B cell (primary cell): ENCODE results near the gene MAL. TPM values are rescaled to one million over a fixed set of nuclear protein-coding genes. Genes with fewer than 3 reads are reported as not detected.

Source experiments
- ATAC-seq: fragments of 200-7000 bp; cut with Tn5 transposase; one replicate; pipeline ENCODE4 v1.10.0; 2021; ENCODE audit warnings: low read depth, mild to moderate bottlenecking, moderate number of reproducible peaks, moderate library complexity
- CTCF ChIA-PET: fragments of 350-600 bp; sonication (Branson Sonifier 250); formaldehyde crosslinking; loops from one replicate; lab custom pipeline; 2021; ENCODE audit warnings: antibody characterized with exemption, inconsistent platforms; lab: Charles Lee
- POLR2A ChIA-PET: fragments of 350-600 bp; sonication (Branson Sonifier 250); formaldehyde crosslinking; loops from one replicate; lab custom pipeline; 2021; ENCODE audit warnings: antibody characterized with exemption; lab: Charles Lee
- DNase-seq: peaks from one replicate; pipeline ENCODE4 v3.0.0; 2013
- H2AFZ ChIP-seq: 2 replicates; pipeline ENCODE4 v1.6.1; 2012; ENCODE audit warnings: mild to moderate bottlenecking, low read depth, low read length; ENCODE audit not compliant: insufficient read depth, poor library complexity, severe bottlenecking
- H3K27ac ChIP-seq, 2 donors: 1 replicate in 1 of 2; 2 replicates in 1 of 2; pipeline ENCODE4 v1.5.1; 2012 to 2013; ENCODE audit warnings: low read length in 2 of 2, mild to moderate bottlenecking in 2 of 2, moderate library complexity in 1 of 2
- H3K27me3 ChIP-seq, 4 experiments: fragments of 200-600 bp in 1 of 4; sonication (generic) in 1 of 4; replicated peaks in 1 of 4; 1 replicate in 2 of 4; 2 replicates in 2 of 4; pipeline versions ENCODE4 v1.6.1 to v1.7.0; 2013 to 2016; ENCODE audit warnings: low read length in 3 of 4, mild to moderate bottlenecking in 2 of 4, mixed read lengths in 1 of 4, moderate library complexity in 1 of 4; ENCODE audit not compliant: insufficient read depth in 4 of 4, control insufficient read depth in 3 of 4; ENCODE audit errors: control extremely low read depth in 1 of 4
- H3K36me3 ChIP-seq, 2 experiments: replicated peaks in 1 of 2; 1 replicate in 1 of 2; 2 replicates in 1 of 2; pipeline versions ENCODE4 v1.6.1 to v1.7.1; 2013; ENCODE audit warnings: low read length in 1 of 2; ENCODE audit not compliant: insufficient read depth in 2 of 2, control insufficient read depth in 1 of 2; ENCODE audit errors: control extremely low read depth in 1 of 2, extremely low read depth in 1 of 2
- H3K4me1 ChIP-seq, 2 donors: fragments of 200-600 bp in 1 of 2; sonication (generic) in 1 of 2; 1 replicate in 1 of 2; 2 replicates in 1 of 2; pipeline versions ENCODE4 v1.5.1 to v1.6.1; 2013 to 2017; ENCODE audit warnings: low read length in 2 of 2; ENCODE audit not compliant: control insufficient read depth in 2 of 2, insufficient read depth in 2 of 2
- H3K4me2 ChIP-seq: replicated peaks from 2 replicates; pipeline ENCODE3; 2012; ENCODE audit warnings: mild to moderate bottlenecking, low read depth, low read length; ENCODE audit not compliant: poor library complexity, severe bottlenecking
- H3K4me3 ChIP-seq, 5 experiments: fragments of 200-600 bp in 1 of 5; sonication (generic) in 1 of 5; 1 replicate in 3 of 5; 2 replicates in 2 of 5; pipeline versions ENCODE4 v1.5.1 to v1.7.0; 2011 to 2016; ENCODE audit warnings: low read length in 4 of 5, mild to moderate bottlenecking in 4 of 5, low read depth in 2 of 5, control low read depth in 1 of 5, moderate library complexity in 1 of 5; ENCODE audit not compliant: insufficient read depth in 1 of 5; ENCODE audit errors: control extremely low read depth in 1 of 5, extremely low read depth in 1 of 5
- H3K79me2 ChIP-seq: fragments of 200-600 bp; sonication (generic); one replicate; pipeline ENCODE4 v1.6.0; 2016; ENCODE audit warnings: low read length; ENCODE audit not compliant: control insufficient read depth, insufficient read depth
- H3K9ac ChIP-seq: fragments of 200-600 bp; sonication (generic); 2 replicates; pipeline ENCODE4 v1.6.1; 2017; ENCODE audit warnings: mild to moderate bottlenecking, low read length, moderate library complexity
- H3K9me3 ChIP-seq, 3 donors: one replicate each; pipeline versions ENCODE4 v1.6.1 to v1.7.1; 2013; ENCODE audit warnings: low read length in 2 of 3; ENCODE audit not compliant: control insufficient read depth in 2 of 3, insufficient read depth in 1 of 3; ENCODE audit errors: control extremely low read depth in 1 of 3
- H4K20me1 ChIP-seq: 2 replicates; pipeline ENCODE4 v1.6.0; 2012; ENCODE audit warnings: mild to moderate bottlenecking, low read length; ENCODE audit not compliant: insufficient read depth, control insufficient read depth, poor library complexity, severe bottlenecking
- H3K27ac Mint-ChIP-seq: one replicate; pipeline ENCODE4 v1.8.0; 2021; ENCODE audit warnings: mixed read lengths
- H3K27me3 Mint-ChIP-seq: one replicate; pipeline ENCODE4 v1.8.0; 2021; ENCODE audit warnings: mixed read lengths
- H3K4me1 Mint-ChIP-seq: one replicate; pipeline ENCODE4 v1.8.0; 2021; ENCODE audit warnings: mixed read lengths
- H3K4me3 Mint-ChIP-seq: one replicate; pipeline ENCODE4 v1.8.0; 2021; ENCODE audit warnings: mixed read lengths
- H3K9me3 Mint-ChIP-seq: one replicate; pipeline ENCODE4 v1.8.0; 2022; ENCODE audit warnings: mixed read lengths; ENCODE audit not compliant: insufficient read depth
- EZH2 ChIP-seq: IDR thresholded peaks from 2 replicates; pipeline ENCODE4 v1.6.1; 2012; ENCODE audit warnings: borderline replicate concordance, low read depth, mild to moderate bottlenecking, moderate library complexity, low read length; ENCODE audit not compliant: insufficient read depth, poor library complexity, severe bottlenecking
- WGBS: methylation state at CpG from one replicate; pipeline ENCODE4 v1.1.5; 2013; ENCODE audit warnings: missing lambda C conversion rate; ENCODE audit not compliant: insufficient coverage; 5-methylcytosine and 5-hydroxymethylcytosine counted together
- intact Hi-C: fragments of 100-400 bp; cut with micrococcal nuclease; formaldehyde crosslinking; loops from one replicate; pipeline ENCODE4 v1.10.0; 2022
- polyA plus RNA-seq: library from polyadenylated mRNA; depleted of rRNA; stranded (reverse); fragments of >200 nt; gene quantifications from 2 replicates; pipeline ENCODE4 v1.2.3, GENCODE V29; 2012
- total RNA-seq, 2 donors: library from RNA; stranded (reverse); fragments of 120-200 nt in 1 of 2; gene quantifications; 1 replicate in 1 of 2; 2 replicates in 1 of 2; pipeline versions ENCODE4 v1.2.3 to v1.2.4, GENCODE V29; 2013 to 2022
- TF ChIP-seq, protein P1 (sequence below): fragments of 200-600 bp; IDR thresholded peaks from one replicate; pipeline ENCODE4 v1.8.0; 2022; ENCODE audit warnings: antibody characterized with exemption, mild to moderate bottlenecking

Gene MAL
- total and polyA plus RNA-seq, 2 donors (not counting 1 experiment from before 2014, with no cell fraction given), result 0.74 to 3.0 TPM

GRCh38 chr2:95032341-95032740 is 6.8 kb downstream of the MAL start:
- Histone ChIP-seq H3K9ac (no peak overlapping the region), H3K36me3 (no peaks in the 10 kb centered on the region), H3K27ac (no peak overlapping the region), H4K20me1 (no peaks in the 10 kb centered on the region), H2AFZ (no peak overlapping the region), H3K79me2 (no peaks in the 10 kb centered on the region), H3K4me3 (no peak overlapping the region), H3K9me3 (no peaks in the 10 kb centered on the region), H3K4me2 (no peak overlapping the region), H3K4me1 (no peaks in the 10 kb centered on the region), H3K27me3 (peaks cover 0 to 9% (median 2%) of the 10 kb centered on the region in 4 experiments)
- Mint-ChIP-seq H3K27me3 (peaks cover 23% of the 10 kb centered on the region), H3K4me3 (no peak overlapping the region), H3K9me3 (peaks cover 9% of the 10 kb centered on the region), H3K27ac (no peak overlapping the region), H3K4me1 (no peaks in the 10 kb centered on the region)
- WGBS, result 75% methylated on average over 3 of the region's 3 CpGs
- ATAC-seq, result no peak
- TF ChIP-seq EZH2, result no peak
- TF ChIP-seq, protein P1, sequence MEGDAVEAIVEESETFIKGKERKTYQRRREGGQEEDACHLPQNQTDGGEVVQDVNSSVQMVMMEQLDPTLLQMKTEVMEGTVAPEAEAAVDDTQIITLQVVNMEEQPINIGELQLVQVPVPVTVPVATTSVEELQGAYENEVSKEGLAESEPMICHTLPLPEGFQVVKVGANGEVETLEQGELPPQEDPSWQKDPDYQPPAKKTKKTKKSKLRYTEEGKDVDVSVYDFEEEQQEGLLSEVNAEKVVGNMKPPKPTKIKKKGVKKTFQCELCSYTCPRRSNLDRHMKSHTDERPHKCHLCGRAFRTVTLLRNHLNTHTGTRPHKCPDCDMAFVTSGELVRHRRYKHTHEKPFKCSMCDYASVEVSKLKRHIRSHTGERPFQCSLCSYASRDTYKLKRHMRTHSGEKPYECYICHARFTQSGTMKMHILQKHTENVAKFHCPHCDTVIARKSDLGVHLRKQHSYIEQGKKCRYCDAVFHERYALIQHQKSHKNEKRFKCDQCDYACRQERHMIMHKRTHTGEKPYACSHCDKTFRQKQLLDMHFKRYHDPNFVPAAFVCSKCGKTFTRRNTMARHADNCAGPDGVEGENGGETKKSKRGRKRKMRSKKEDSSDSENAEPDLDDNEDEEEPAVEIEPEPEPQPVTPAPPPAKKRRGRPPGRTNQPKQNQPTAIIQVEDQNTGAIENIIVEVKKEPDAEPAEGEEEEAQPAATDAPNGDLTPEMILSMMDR, result no peak
- no peak for DNase-seq
- POLR2A ChIA-PET, result no interaction called here
- CTCF ChIA-PET, result no interaction called here
- intact Hi-C loops, result no loop called here

DNA sequence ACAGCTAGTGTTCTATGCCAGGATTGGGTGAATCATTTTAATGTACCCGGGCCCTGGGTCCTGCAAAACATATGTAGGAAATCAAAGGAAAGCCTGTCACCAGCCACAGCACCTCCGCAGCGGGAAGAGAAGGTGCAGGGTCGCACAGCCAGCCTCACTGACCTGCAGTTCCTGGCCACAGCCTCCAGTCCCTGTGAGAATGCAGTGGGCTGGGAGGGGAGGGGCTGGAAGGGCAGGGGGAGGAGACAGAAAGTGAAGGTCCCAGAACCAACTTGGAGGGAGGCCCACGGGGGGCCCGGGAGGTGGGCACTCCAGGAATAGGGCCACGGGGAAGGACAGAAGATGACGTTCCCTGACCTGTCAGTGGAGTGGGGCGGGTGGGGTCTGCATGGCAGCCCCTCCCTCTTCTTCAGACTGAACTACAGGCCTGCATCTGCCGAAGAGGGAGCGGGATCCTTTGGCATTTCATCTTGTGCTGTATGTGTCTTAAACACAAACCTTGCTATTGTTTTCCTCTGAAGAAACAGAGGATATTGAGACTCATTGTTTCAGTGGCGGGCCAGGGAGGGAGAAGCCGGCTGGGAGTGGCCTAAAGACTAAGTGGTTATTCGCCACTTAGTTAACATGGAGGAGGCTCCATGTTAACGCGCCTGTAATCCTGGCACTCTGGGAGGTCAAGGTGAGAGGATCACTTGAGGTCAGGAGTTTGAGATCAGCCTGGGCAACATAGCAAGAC is 7.5 kb downstream of the MAL start:
- H3K27ac ChIP-seq, result no peak overlapping the region
- H3K4me3 ChIP-seq, result no peak overlapping the region
- no peak overlapping the region for H2AFZ ChIP-seq
- no peak overlapping the region for H3K9ac ChIP-seq
- Mint-ChIP-seq H3K9me3 (peaks cover 15% of the 10 kb centered on the region), H3K27me3 (peaks cover 18% of the 10 kb centered on the region), H3K4me1 (no peaks in the 10 kb centered on the region), H3K4me3 (no peak overlapping the region), H3K27ac (no peak overlapping the region)
- H3K79me2 ChIP-seq, result no peaks in the 10 kb centered on the region
- ATAC-seq, result no peak
- H3K27me3 ChIP-seq, result peaks cover 0 to 9% (median 2%) of the 10 kb centered on the region in 4 experiments
- intact Hi-C loops, result no loop called here
- POLR2A ChIA-PET, result no interaction called here
- no peaks in the 10 kb centered on the region for H3K4me1 ChIP-seq
- CTCF ChIA-PET, result no interaction called here
- WGBS, result 78% methylated on average over 9 of the region's 16 CpGs
- H3K9me3 ChIP-seq, result no peaks in the 10 kb centered on the region
- no peaks in the 10 kb centered on the region for H3K36me3 ChIP-seq
- TF ChIP-seq EZH2, result no peak
- TF ChIP-seq, protein P1, result no peak
- H4K20me1 ChIP-seq, result no peaks in the 10 kb centered on the region
- no peak for DNase-seq
- no peak overlapping the region for H3K4me2 ChIP-seq
